Spleen (tissue), 11 donors: ENCODE data around the gene ICAM2. TPM values are rescaled to one million over a fixed set of nuclear protein-coding genes. Genes with fewer than 3 reads are reported as not detected.
A peak's percentile ranks its signal among the peaks of the same experiment; 100 is the strongest.

ENCODE experiments used
- DNase-seq: peaks from one replicate; pipeline ENCODE4 v3.0.0-alpha.2; 2020
- H3K27ac ChIP-seq, 8 donors: fragments of 200-600 bp; sonication (generic) in 7 of 8; 1 replicate in 4 of 8; 2 replicates in 4 of 8; pipeline versions ENCODE4 v1.5.0 to v1.8.0; 2016 to 2021; ENCODE audit warnings: inconsistent platforms in 4 of 8, mild to moderate bottlenecking in 4 of 8, moderate library complexity in 1 of 8
- H3K27me3 ChIP-seq, 7 donors: fragments of 200-600 bp; sonication (generic) in 6 of 7; replicated peaks in 1 of 7; 1 replicate in 4 of 7; 2 replicates in 3 of 7; pipeline versions ENCODE4 v1.5.0 to v1.8.0; 2016 to 2021; ENCODE audit warnings: inconsistent platforms in 3 of 7, mild to moderate bottlenecking in 1 of 7
- H3K36me3 ChIP-seq, 6 donors: fragments of 200-600 bp; sonication (generic) in 5 of 6; 1 replicate in 4 of 6; 2 replicates in 2 of 6; pipeline versions ENCODE4 v1.5.0 to v1.8.0; 2016 to 2021; ENCODE audit warnings: inconsistent platforms in 2 of 6
- H3K4me1 ChIP-seq, 6 donors: fragments of 200-600 bp; sonication (generic) in 5 of 6; 1 replicate in 3 of 6; 2 replicates in 3 of 6; pipeline versions ENCODE4 v1.5.0 to v1.8.0; 2016 to 2021; ENCODE audit warnings: inconsistent platforms in 3 of 6
- H3K4me3 ChIP-seq, 8 donors: fragments of 200-600 bp; sonication (generic) in 7 of 8; 1 replicate in 4 of 8; 2 replicates in 4 of 8; pipeline versions ENCODE4 v1.5.0 to v1.8.0; 2016 to 2021; ENCODE audit warnings: inconsistent platforms in 4 of 8, mild to moderate bottlenecking in 4 of 8, moderate library complexity in 2 of 8
- H3K9me3 ChIP-seq, 8 donors: fragments of 200-600 bp; sonication (generic) in 7 of 8; 1 replicate in 4 of 8; 2 replicates in 4 of 8; pipeline versions ENCODE4 v1.5.0 to v1.8.0; 2016 to 2021; ENCODE audit warnings: inconsistent platforms in 4 of 8
- POLR2A ChIP-seq, 3 donors: fragments of 450-650 bp; IDR thresholded peaks; one replicate each; pipeline ENCODE4 v1.5.1; 2017; ENCODE audit warnings: antibody characterized with exemption in 3 of 3, mild to moderate bottlenecking in 1 of 3
- POLR2AphosphoS5 ChIP-seq, 3 donors: sonication (generic); formaldehyde crosslinking; IDR thresholded peaks; one replicate each; pipeline ENCODE4 v1.5.1; 2017; ENCODE audit warnings: antibody characterized with exemption in 3 of 3
- WGBS, 5 donors: extraction: QIAGEN DNeasy Blood & Tissue Kit in 3 of 5; methylation state at CpG; one replicate each; pipeline versions ENCODE4 v1.1.5 to v1.1.7; 2013 to 2018; 5-methylcytosine and 5-hydroxymethylcytosine counted together
- intact Hi-C: fragments of 100-400 bp; cut with DNase I; formaldehyde crosslinking; loops from one replicate; pipeline ENCODE4 v1.15.0; 2023; ENCODE audit warnings: low total_unique reads
- polyA plus RNA-seq, 3 donors: library from polyadenylated mRNA; stranded (reverse); fragments of 200-250 nt; gene quantifications; one replicate each; pipeline ENCODE4 v1.2.1, GENCODE V29; 2013
- total RNA-seq, 7 donors: library from RNA; depleted of rRNA in 3 of 7; stranded (reverse); fragments of >200 nt in 3 of 7; fragmentation: NEBNext Ultra II Directional in 4 of 7; extraction: Animal tissue kit (Norgen Biotek cat#: 25700) in 4 of 7; gene quantifications; one replicate each; pipeline versions ENCODE4 v1.1.0 to v1.2.1, GENCODE V29; 2016 to 2021
- TF ChIP-seq, protein P1 (sequence below), 11 experiments: fragments of 200-600 bp in 7 of 11; fragments of 450-650 bp in 4 of 11; sonication (generic) in 4 of 11; IDR thresholded peaks in 8 of 11; conservative IDR thresholded peaks in 3 of 11; 1 replicate in 7 of 11; 2 replicates in 4 of 11; pipeline versions ENCODE4 v1.4.0 to v1.8.0; 2016 to 2021; ENCODE audit warnings: antibody characterized with exemption in 11 of 11, inconsistent platforms in 4 of 11, mild to moderate bottlenecking in 1 of 11
- donor health status: healthy with polysubstance abuse.
- donor health status: DM: no; HTN: no; CAD: no; lungs with moderate emphysema.
- donor health status: DM: no; HTN: no; CAD: no.
- donor health status: Bipolar disorder and iron deficiency.
- donor health status: healthy.
- donor health status: DM: no; HTN: no; CAD: no.
- donor health status: DM: yes; HTN: yes; CAD: no.

ICAM2 gene
- total and polyA plus RNA-seq, 10 donors, result 79.2 to 412 (median 173) TPM

DNA sequence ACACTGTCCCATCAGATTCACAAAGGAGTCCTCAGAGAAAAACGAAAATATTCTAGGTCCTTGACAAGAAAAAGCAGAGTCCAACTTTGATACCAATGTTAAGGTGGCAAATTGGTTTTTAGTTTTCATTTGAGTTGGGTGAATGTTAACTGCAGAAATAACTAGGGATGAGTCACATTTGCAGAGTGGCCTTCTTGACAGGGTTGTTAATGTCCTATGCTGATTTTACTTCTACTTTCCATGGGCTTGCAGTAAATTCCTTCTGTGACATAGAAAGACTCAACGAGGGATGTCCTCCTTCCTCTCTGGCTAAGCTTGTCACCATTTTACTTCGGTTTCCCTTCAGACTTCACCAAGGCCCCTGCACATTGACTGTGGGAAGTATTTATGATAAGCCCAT, 47.2 kb upstream of the ICAM2 start:
- Histone ChIP-seq H3K4me1 (peaks cover 14 to 53% (median 20%) of the 10 kb centered on the region in 6 donors), H3K27ac (peak overlapping the region in 7 of 8 donors; percentile 12 to 72 (median 66)), H3K4me3 (no peak overlapping the region), H3K27me3 (no peaks in the 10 kb centered on the region), H3K36me3 (peaks cover 0 to 100% (median 51%) of the 10 kb centered on the region in 6 donors), H3K9me3 (peaks cover 4 to 23% (median 20%) of the 10 kb centered on the region in 8 donors)
- intact Hi-C loops, result no loop called here
- no peak for DNase-seq
- TF ChIP-seq POLR2AphosphoS5 (IDR thresholded peaks at IDR 0.05), result no peak
- 69 to 82% (median 78%) methylated on average over 3 of the region's 3 CpGs for WGBS, 5 donors

DNA sequence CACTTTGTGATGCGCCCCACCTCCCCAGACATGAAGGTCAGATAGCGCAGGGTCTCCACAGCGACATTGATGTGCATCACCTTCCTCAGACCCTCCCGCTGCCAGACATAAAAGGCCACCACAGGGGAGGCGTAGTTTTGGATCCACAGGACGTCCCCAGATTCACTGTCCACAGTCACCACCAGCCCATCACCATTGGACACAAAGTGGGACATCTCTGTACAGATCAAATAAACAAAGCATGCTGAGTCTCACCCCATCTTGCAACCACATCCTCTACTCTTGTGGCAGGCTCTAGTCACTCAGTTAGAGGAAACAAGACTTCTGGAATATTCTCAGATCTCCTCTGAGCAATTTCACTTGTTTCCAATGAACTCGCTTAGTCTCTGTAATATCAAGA, 46.3 kb upstream of the ICAM2 start:
- Histone ChIP-seq H3K9me3 (peaks cover 4 to 23% (median 20%) of the 10 kb centered on the region in 8 donors), H3K27me3 (no peaks in the 10 kb centered on the region), H3K36me3 (peaks cover 0 to 99% (median 45%) of the 10 kb centered on the region in 6 donors), H3K4me1 (peaks cover 15 to 62% (median 26%) of the 10 kb centered on the region in 6 donors), H3K27ac (peak overlapping the region in 6 of 8 donors; percentile 60 to 72 (median 66)), H3K4me3 (peak overlapping the region in 3 of 8 donors; percentile 1 to 39 (median 31))
- no peak for DNase-seq
- no peak for TF ChIP-seq POLR2AphosphoS5 (IDR thresholded peaks at IDR 0.05)
- TF ChIP-seq POLR2A (IDR thresholded peaks at IDR 0.05), result no peak
- TF ChIP-seq, protein P1, sequence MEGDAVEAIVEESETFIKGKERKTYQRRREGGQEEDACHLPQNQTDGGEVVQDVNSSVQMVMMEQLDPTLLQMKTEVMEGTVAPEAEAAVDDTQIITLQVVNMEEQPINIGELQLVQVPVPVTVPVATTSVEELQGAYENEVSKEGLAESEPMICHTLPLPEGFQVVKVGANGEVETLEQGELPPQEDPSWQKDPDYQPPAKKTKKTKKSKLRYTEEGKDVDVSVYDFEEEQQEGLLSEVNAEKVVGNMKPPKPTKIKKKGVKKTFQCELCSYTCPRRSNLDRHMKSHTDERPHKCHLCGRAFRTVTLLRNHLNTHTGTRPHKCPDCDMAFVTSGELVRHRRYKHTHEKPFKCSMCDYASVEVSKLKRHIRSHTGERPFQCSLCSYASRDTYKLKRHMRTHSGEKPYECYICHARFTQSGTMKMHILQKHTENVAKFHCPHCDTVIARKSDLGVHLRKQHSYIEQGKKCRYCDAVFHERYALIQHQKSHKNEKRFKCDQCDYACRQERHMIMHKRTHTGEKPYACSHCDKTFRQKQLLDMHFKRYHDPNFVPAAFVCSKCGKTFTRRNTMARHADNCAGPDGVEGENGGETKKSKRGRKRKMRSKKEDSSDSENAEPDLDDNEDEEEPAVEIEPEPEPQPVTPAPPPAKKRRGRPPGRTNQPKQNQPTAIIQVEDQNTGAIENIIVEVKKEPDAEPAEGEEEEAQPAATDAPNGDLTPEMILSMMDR (IDR thresholded peaks at IDR 0.05 in 8 of 11, conservative IDR thresholded peaks at IDR 0.05 in 3 of 11), result no peak
- 79 to 91% (median 86%) methylated on average over 7 of the region's 7 CpGs for WGBS, 5 donors
- intact Hi-C loops, result no loop called here

DNA sequence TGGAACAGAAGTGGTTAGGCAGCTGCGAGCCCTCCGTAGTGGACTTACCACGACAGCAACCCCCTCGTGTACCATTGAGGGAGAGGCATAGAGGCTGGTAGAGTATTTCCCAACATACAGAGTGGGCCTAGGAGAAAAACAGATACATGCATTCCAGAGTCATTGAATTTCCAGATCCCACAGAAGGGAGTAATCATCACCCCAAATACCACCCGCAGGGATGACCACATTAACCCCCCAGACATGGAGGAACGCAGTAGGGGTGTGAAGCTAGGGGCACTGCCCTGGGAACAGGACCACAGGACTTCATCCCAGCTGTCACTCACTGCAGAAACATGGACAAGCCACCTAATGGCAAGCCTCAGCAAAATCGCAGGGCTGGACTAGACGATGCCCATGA, 44.7 kb upstream of the ICAM2 start:
- Histone ChIP-seq H3K4me3 (peak overlapping the region in 2 of 8 donors; percentile 31 to 39), H3K36me3 (peaks cover 0 to 99% (median 36%) of the 10 kb centered on the region in 6 donors), H3K27ac (peak overlapping the region in 4 of 8 donors; percentile 60 to 73 (median 69)), H3K9me3 (peaks cover 4 to 20% (median 17%) of the 10 kb centered on the region in 8 donors), H3K27me3 (no peaks in the 10 kb centered on the region), H3K4me1 (peaks cover 15 to 78% (median 37%) of the 10 kb centered on the region in 6 donors)
- intact Hi-C loops, result no loop called here
- TF ChIP-seq, protein P1 (IDR thresholded peaks at IDR 0.05 in 8 of 11, conservative IDR thresholded peaks at IDR 0.05 in 3 of 11), result no peak
- TF ChIP-seq POLR2A (IDR thresholded peaks at IDR 0.05), result no peak
- no peak for TF ChIP-seq POLR2AphosphoS5 (IDR thresholded peaks at IDR 0.05)
- 74 to 84% (median 78%) methylated on average over 8 of the region's 8 CpGs for WGBS, 5 donors
- DNase-seq, result no peak

DNA sequence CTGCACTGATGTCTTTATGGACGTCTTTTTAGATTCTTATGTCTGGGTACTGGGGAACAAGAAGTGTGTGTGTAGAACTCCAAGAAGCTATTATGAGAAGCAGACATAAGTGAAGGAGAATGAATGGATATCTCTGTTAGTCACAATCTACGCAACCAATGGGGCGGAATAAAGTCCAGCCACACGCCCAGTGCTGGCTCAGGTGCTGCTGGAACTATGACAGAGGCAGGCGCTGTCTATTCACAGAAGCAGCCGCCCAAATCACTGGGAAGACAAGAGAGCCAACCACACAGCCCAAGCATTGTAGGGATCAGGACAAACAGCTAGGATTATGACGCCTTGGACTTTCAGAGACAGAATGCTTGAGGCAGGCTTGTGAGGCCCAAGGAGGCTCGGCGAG, 43.9 kb upstream of the ICAM2 start:
- Histone ChIP-seq H3K9me3 (peaks cover 2 to 12% (median 9%) of the 10 kb centered on the region in 8 donors), H3K4me3 (peak overlapping the region in 2 of 8 donors; percentile 31 to 39), H3K27ac (peak overlapping the region in 4 of 8 donors; percentile 69 to 73 (median 71)), H3K36me3 (peaks cover 0 to 99% (median 31%) of the 10 kb centered on the region in 6 donors), H3K27me3 (no peaks in the 10 kb centered on the region), H3K4me1 (peaks cover 15 to 82% (median 38%) of the 10 kb centered on the region in 6 donors)
- no peak for DNase-seq
- intact Hi-C loops, result no loop called here
- TF ChIP-seq POLR2AphosphoS5 (IDR thresholded peaks at IDR 0.05) (no peak), POLR2A (IDR thresholded peaks at IDR 0.05) (no peak)
- TF ChIP-seq, protein P1 (IDR thresholded peaks at IDR 0.05 in 8 of 11, conservative IDR thresholded peaks at IDR 0.05 in 3 of 11), result no peak
- 85 to 96% (median 88%) methylated on average over 9 of the region's 9 CpGs for WGBS, 5 donors
